ENCODE measurements around the gene VPS45. TPM values are rescaled to one million over a fixed set of nuclear protein-coding genes. Genes with fewer than 3 reads are reported as not detected.
A peak's percentile ranks its signal among the peaks of the same experiment; 100 is the strongest.

VPS45 gene
- polyA plus RNA-seq, 1 of the 3 experiments (the other 2 are of a cell fraction), result 31.5 TPM

- Histone ChIP-seq H3K27ac (ENCODE audit: low read depth in 2 of 2, low read length in 1 of 2) (peak overlapping the region; percentile 94 to 95), H3K9ac (peak overlapping the region; percentile 64), H3F3A (replicated peaks; ENCODE audit: insufficient read depth) (peaks cover 33% of the 10 kb centered on the region), H3K27me3 (ENCODE audit: insufficient read depth) (no peaks in the 10 kb centered on the region), H3K4me3 (ENCODE audit: low read depth in 2 of 2, low read length in 1 of 2) (peak overlapping the region in 1 of 2 experiments; percentile 18; a peak in 1 of 4 replicates), H3K4me1 (ENCODE audit: control insufficient read depth in 1 of 2, insufficient read depth in 2 of 2, low read depth in 1 of 2, low read length in 1 of 2) (peaks cover 31 to 43% of the 10 kb centered on the region in 2 experiments), H3K9me3 (no peaks in the 10 kb centered on the region), H4K20me1 (ENCODE audit: insufficient read depth) (no peaks in the 10 kb centered on the region), H3K36me3 (replicated peaks in 1 of 2; ENCODE audit: control insufficient read depth in 1 of 2, insufficient read depth in 2 of 2, low read length in 1 of 2) (peaks cover 10 to 13% of the 10 kb centered on the region in 2 experiments), H3K79me2 (ENCODE audit: insufficient read depth) (peaks cover 15% of the 10 kb centered on the region), H2AFZ (ENCODE audit: low read depth) (0 out of 2 replicates have a peak overlapping the region, but pooled peaks have one; percentile 4), H3K9me2 (no peaks in the 10 kb centered on the region), H3K4me2 (peak overlapping the region; percentile 69)
- ChIA-PET CTCF (interaction anchor here (1.1 to 8.6 kb wide), 4 partner anchors 20 to 89 kb away, joined by 3 to 87 read pairs (median 4); no protein-coding TSS in a partner anchor), POLR2A (interaction anchor here (1.5 to 2.2 kb wide), 2 partner anchors 13 to 276 kb away, joined by 4 to 10 read pairs; partner anchors contain the start of gene PLEKHO1)
- DNase-seq, result peak; percentile 71
- 23% methylated on average over 14 of the region's 14 CpGs for WGBS (ENCODE audit: low lambda C conversion rate)
- TF ChIP-seq GATA2 (CRISPR knock-in tag; IDR thresholded peaks at IDR 0.05) (no peak), REST (IDR thresholded peaks at IDR 0.05; ENCODE audit: low read depth, low read length) (0 out of 2 replicates have a peak, but pooled peaks have one; percentile 12), NFIC (IDR thresholded peaks at IDR 0.05; ENCODE audit: borderline replicate concordance) (no peak), EP300 (IDR thresholded peaks at IDR 0.05; ENCODE audit: borderline replicate concordance in 1 of 2, low read depth in 1 of 2, low read length in 1 of 2) (peak in 1 of 2 experiments; percentile 60; a peak in 1 of 4 replicates), TCF12 (IDR thresholded peaks at IDR 0.05) (peak; percentile 35; the same call in 1 of the 2 replicates), EZH2phosphoT487 (IDR thresholded peaks at IDR 0.05; ENCODE audit: borderline replicate concordance, low read depth) (no peak), FOXJ3 (CRISPR knock-in tag; IDR thresholded peaks at IDR 0.05) (no peak), GABPA (IDR thresholded peaks at IDR 0.05; ENCODE audit: low read depth) (no peak), ZBTB33 (IDR thresholded peaks at IDR 0.05; ENCODE audit: borderline replicate concordance, low read depth) (no peak; the same call in 1 of the 2 replicates), USF2 (IDR thresholded peaks at IDR 0.05; ENCODE audit: borderline replicate concordance, low read depth, low read length) (no peak), ELF1 (IDR thresholded peaks at IDR 0.05) (no peak), RAD21 (IDR thresholded peaks at IDR 0.05; ENCODE audit: low read length) (no peak), FOSL2 (IDR thresholded peaks at IDR 0.05; ENCODE audit: borderline replicate concordance, low read depth) (no peak; the same call in 1 of the 2 replicates), MXI1 (IDR thresholded peaks at IDR 0.05; ENCODE audit: low read depth, low read length) (peak; percentile 61; the same call in 1 of the 2 replicates), YY1 (IDR thresholded peaks at IDR 0.05; ENCODE audit: low read depth) (no peak)
- TF ChIP-seq, protein P1, sequence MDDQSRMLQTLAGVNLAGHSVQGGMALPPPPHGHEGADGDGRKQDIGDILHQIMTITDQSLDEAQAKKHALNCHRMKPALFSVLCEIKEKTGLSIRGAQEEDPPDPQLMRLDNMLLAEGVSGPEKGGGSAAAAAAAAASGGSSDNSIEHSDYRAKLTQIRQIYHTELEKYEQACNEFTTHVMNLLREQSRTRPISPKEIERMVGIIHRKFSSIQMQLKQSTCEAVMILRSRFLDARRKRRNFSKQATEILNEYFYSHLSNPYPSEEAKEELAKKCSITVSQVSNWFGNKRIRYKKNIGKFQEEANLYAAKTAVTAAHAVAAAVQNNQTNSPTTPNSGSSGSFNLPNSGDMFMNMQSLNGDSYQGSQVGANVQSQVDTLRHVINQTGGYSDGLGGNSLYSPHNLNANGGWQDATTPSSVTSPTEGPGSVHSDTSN (IDR thresholded peaks at IDR 0.05), result peak; percentile 38; the same call in 1 of the 2 replicates
- TF ChIP-seq, protein P2, sequence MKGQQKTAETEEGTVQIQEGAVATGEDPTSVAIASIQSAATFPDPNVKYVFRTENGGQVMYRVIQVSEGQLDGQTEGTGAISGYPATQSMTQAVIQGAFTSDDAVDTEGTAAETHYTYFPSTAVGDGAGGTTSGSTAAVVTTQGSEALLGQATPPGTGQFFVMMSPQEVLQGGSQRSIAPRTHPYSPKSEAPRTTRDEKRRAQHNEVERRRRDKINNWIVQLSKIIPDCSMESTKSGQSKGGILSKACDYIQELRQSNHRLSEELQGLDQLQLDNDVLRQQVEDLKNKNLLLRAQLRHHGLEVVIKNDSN (IDR thresholded peaks at IDR 0.05; ENCODE audit: borderline replicate concordance, low read depth), result peak; percentile 45; the same call in 1 of the 2 replicates
- TF ChIP-seq, protein P3, sequence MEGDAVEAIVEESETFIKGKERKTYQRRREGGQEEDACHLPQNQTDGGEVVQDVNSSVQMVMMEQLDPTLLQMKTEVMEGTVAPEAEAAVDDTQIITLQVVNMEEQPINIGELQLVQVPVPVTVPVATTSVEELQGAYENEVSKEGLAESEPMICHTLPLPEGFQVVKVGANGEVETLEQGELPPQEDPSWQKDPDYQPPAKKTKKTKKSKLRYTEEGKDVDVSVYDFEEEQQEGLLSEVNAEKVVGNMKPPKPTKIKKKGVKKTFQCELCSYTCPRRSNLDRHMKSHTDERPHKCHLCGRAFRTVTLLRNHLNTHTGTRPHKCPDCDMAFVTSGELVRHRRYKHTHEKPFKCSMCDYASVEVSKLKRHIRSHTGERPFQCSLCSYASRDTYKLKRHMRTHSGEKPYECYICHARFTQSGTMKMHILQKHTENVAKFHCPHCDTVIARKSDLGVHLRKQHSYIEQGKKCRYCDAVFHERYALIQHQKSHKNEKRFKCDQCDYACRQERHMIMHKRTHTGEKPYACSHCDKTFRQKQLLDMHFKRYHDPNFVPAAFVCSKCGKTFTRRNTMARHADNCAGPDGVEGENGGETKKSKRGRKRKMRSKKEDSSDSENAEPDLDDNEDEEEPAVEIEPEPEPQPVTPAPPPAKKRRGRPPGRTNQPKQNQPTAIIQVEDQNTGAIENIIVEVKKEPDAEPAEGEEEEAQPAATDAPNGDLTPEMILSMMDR (IDR thresholded peaks at IDR 0.05), result no peak; the same call in 1 of the 2 replicates
Measured at GRCh38 chr1:150162862-150163706, 95.5 kb downstream of the VPS45 start.
